OCI-LY1 (cell line): ENCODE data around the gene EVPL.

Experiments used
- CTCF ChIP-seq: fragments of 200-600 bp; sonication (generic), shearing (Covaris generic); IDR thresholded peaks from 2 replicates; pipeline ENCODE4 v1.5.1; 2017; ENCODE audit warnings: mild to moderate bottlenecking, antibody characterized with exemption, low read length, moderate library complexity, mixed read lengths
- EZH2 ChIP-seq: fragments of 200-600 bp; sonication (generic), shearing (Covaris generic); IDR thresholded peaks from 2 replicates; pipeline ENCODE4 v1.8.0; 2017; ENCODE audit warnings: borderline replicate concordance, mixed run types, mild to moderate bottlenecking, antibody characterized with exemption, low read length, moderate library complexity, mixed read lengths

GRCh38 chr17:76005263-76006149 is 21.6 kb downstream of the EVPL start:
- TF ChIP-seq CTCF: peak; percentile 88
- TF ChIP-seq EZH2: no peak
